GM21390 (cell line): ENCODE results near the gene ANKRD44.

Experiments
- ATAC-seq: cut with Tn5 transposase; IDR thresholded peaks from one replicate; pipeline ENCODE4 v1.9.1; 2021; ENCODE audit not compliant: unreplicated experiment

The ANKRD44 gene

DNA sequence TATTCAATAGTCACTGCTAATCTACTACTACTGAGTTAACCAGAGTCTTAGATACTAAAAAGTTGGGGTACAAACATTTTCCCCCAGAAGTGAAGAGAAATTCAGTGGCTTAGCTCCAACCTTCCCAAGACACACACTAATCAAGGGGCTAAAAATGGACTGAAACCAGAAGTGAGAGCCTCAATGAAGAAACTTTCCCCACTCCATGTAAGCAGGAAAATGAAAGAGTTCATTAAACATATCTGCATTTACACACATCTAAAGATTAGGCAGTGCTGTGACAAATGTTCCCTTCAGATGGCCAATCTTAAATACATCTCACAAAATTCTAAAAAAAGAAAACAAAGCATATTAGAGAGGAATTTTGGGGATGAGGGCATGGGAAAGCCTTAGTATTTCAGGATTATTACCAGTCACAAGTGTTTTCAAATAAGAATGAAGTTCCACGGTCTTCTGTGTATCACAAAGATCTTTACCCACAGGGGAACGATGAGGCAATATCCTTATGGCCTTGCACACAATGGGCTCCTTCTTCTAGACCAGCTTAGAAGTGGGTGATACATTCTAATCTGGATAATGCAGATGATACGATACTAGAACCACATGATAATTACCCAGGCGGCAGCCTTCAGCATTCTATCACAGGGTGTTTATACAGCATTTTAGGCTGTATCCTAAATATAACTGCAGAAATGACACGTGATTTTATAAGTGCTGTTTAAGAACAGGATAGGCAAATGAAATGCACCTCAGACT is 17.1 kb downstream of the ANKRD44 start:
- peak; percentile 29 for ATAC-seq

GRCh38 chr2:197292619-197293018 is 18.0 kb downstream of the ANKRD44 start:
- ATAC-seq, result no peak

GRCh38 chr2:197287596-197287932 is 23.0 kb downstream of the ANKRD44 start:
- peak; percentile 10 for ATAC-seq

- peak; percentile 88 for ATAC-seq
Measured at GRCh38 chr2:197286805-197287595, 23.6 kb downstream of the ANKRD44 start.

GRCh38 chr2:197285361-197285760 is 25.2 kb downstream of the ANKRD44 start:
- no peak for ATAC-seq

GRCh38 chr2:197284956-197285355 is 25.6 kb downstream of the ANKRD44 start:
- ATAC-seq, result no peak

- ATAC-seq, result no peak
Measured at GRCh38 chr2:197281421-197281820, 29.2 kb downstream of the ANKRD44 start.

GRCh38 chr2:197280015-197280702 is 30.4 kb downstream of the ANKRD44 start:
- ATAC-seq, result no peak

DNA sequence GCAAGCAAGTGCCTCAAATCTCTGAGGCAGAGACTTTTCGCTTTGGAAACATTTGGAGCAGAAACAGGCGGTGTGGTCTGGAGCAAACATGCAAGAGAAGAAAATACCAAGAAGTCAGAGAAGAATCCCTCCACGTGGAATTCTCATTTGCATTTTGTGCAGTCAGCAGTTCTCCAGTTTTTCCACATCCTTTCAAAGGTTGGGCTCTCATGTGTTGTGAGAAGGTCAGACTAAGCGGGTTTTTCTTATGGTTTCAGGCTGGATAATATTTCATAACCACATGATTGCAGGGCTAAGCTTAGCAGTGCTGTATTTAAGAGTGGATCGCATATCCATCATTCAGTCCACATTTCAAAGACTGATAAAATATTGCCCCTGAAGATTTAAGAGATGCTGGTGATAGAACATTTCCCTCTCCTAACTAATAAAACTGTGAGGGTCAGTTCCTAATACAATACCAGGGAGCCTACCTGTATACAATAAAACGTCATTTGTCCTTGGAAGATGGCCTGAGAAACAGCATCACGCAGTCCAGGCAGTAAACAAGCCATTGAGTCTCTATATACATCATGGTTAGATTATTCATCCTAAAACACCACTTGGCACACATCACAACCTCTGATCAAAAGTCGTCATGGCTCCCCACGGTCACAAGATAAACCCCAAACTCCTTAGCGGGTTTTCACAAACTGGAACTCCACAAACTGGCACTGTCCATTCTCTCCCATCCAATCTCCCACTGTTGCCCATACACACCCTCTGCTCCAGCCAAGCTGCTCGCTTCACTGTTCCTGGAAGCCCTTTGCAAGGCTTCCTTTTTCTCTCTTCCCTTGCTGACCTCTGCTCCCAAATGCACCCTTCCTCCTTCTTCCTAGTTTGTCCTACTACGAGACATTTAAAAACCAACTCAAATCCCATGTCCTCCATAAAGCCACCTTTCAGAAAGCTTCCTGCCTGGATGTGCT is 31.5 kb downstream of the ANKRD44 start:
- no peak for ATAC-seq

DNA sequence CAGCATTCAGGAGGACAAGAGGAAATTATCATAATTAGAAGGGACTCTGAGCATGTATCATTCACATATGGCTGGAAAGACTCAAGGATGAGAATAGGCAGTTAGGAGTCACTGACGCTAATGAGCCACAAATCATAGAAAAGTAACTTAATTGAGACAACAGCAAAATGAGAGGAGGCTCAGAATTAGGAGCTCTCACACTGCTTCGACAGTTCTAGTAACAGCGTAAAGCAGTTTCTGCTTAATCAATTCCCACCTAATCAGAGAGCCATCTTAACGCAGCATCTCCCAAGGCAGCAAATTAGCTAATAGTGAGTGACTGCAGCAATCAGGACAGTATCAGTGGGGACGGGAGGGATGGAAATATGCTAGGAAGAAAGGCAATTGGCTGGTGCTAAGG is 32.8 kb downstream of the ANKRD44 start:
- ATAC-seq, result no peak

DNA sequence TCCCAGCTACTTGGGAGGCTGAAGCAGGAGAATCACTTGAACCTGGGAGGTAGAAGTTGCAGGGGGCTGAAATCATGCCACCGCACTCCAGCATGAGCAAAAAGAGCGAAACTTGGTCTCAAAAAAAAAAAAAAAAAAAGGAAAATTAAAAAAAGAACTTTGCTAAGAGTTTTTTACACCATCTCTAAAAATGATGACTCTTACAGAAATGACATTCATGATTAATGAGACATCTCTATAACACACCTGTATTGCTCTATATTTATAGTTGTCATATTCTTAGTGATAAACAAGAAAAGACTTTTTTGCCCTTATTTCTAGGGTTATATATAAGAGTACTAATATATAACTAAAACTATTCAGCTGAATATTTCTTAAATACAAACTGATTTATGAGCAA is 34.4 kb downstream of the ANKRD44 start:
- no peak for ATAC-seq

DNA sequence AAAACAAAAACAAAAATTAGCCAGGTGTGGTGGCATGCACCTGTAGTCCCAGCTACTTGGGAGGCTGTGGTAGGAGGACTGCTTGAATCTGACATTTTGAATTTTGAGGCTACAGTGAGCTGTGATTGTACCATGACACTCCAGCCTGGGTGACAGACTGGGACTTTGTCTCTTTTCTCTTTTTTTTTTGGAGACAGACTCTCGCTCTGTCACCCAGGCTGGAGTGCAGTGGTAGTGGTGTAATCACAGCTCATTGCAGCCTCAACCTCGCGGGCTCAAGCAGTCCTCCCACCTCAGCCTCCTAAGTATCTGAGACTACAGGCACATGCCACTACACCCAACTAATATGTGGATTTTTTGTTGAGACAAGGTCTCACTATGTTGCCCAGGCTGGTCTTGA is 35.6 kb downstream of the ANKRD44 start:
- no peak for ATAC-seq

DNA sequence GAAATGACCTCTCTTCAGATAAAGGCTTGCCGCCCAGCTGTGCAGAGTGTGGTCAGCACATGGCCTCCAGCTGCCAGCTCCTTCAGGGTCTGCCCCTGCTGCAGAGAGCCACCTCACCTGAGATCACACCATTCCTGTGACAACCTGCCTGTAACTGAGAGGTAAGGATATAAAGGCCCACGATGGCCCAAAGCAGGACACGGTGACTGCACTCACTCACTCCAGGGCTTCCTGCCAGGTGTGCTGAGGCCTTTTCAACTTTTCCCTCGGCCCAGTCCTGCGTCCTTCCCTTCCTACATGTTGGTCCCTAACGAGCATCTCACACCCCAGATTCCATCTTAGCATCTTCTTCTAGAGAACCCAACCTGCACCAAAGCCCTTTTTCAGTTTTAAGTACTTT is 36.2 kb downstream of the ANKRD44 start:
- no peak for ATAC-seq

DNA sequence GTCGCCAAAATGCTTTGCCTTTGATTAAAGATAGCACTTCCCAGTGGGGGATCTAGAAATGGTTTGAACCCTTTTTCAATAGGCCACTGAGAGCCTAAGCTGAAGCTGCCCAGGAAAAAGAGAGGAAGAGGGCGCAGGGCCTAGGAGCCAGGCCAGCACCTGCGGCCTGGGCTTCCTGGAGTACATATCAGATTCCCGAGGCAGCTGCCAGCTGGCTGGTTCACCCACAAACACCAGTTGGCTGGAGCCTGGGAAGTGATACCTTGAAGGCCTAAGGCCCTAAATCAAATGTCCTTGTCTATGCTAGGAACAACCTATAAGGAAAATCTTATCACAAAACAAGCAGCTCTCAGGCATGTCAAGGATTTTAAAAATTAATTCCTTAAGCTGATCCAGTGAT is 37.1 kb downstream of the ANKRD44 start:
- ATAC-seq, result no peak

GRCh38 chr2:197270601-197271000 is 40.0 kb downstream of the ANKRD44 start:
- no peak for ATAC-seq

DNA sequence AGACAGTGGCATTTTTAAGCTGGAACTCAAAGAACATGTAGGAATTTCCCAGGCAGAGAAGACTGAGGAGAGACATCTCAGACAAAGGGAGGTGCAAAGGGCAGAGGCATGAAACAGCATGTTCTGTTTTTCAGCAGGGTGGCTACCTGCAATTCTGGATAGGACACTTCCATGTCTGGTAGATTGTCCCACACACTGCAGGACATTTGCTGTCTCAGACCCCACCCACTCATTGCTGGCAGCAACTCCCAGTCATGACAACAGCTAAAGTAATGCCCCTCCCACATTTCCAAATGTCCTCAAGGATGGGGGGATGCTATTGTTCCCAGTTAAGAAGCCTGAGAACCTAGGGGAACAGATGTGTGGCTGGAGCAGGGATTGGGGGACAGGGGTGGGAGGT is 40.8 kb downstream of the ANKRD44 start:
- no peak for ATAC-seq

GRCh38 chr2:197268786-197269584 is 41.6 kb downstream of the ANKRD44 start:
- no peak for ATAC-seq

DNA sequence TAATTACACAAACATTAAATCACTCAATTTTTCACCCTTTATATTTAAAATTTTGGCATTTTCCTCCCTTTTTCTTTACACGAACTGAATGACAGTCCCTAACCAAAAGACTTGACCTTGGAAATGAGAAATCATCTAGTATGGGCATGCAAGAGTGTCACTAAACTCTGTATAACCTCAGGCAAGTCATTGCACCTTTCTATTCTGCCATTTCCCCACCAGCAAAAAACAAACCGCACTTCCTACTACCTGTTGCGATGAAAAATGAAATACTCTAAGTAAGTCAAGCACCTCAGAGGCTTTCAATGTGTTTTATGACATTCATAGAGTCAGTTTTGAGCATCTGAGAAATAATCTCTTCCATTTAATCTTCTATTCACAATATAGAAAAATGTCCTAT is 44.1 kb downstream of the ANKRD44 start:
- ATAC-seq, result no peak

DNA sequence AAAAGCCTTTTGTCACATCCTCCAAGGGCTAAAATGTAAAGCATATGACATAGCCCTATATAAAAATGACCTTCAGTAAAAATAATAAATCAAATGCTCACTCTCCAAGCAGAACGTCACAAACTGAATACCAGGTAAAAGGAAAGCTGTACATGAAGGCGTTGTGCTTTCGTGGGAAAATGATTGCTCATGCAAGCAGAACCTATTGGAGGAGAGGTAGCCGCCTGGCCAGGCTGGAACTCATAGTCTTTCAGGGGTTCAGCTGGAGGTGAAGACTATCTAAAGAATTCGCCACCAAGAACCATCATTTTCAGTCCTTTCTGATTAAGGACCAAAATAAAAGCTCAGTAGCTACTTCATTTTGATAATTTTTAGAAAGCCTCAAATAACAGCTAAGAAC is 44.7 kb downstream of the ANKRD44 start:
- no peak for ATAC-seq

- ATAC-seq, result no peak
Measured at GRCh38 chr2:197265036-197265435, 45.5 kb downstream of the ANKRD44 start.
